H1 (cell line): ENCODE measurements around the gene PPP3CB. TPM values are rescaled to one million over a fixed set of nuclear protein-coding genes. Genes with fewer than 3 reads are reported as not detected.

Source experiments
- CTCF ChIA-PET: fragments of 300-600 bp; sonication (Branson Sonifier 250); formaldehyde crosslinking; loops from one replicate; lab custom pipeline; 2021; ENCODE audit not compliant: partially characterized antibody; lab: Charles Lee
- POLR2A ChIA-PET: fragments of 300-600 bp; sonication (Branson Sonifier 250); formaldehyde crosslinking; loops from one replicate; lab custom pipeline; 2021; ENCODE audit warnings: inconsistent platforms; ENCODE audit not compliant: partially characterized antibody; lab: Charles Lee
- DNase-seq, 2 experiments: peaks; one replicate each; pipeline versions ENCODE4 v3.0.0 to v3.0.0-alpha.2; 2010 to 2022; ENCODE audit warnings: low spot score in 2 of 2, low read depth in 1 of 2, mixed read lengths in 1 of 2
- FAIRE-seq: peaks from 2 replicates; lab custom pipeline; 2011; peaks lifted over from hg19 to GRCh38; lab: Jason Lieb, UNC
- H2AFZ ChIP-seq: 2 replicates; pipeline ENCODE4 v1.8.1; 2012; ENCODE audit warnings: low read length, inconsistent platforms
- H2AK5ac ChIP-seq: 2 replicates; pipeline ENCODE4 v1.6.1; 2013; ENCODE audit warnings: low read depth, low read length
- H2BK120ac ChIP-seq: replicated peaks from 2 replicates; pipeline ENCODE3; 2013; ENCODE audit warnings: low read depth, low read length, inconsistent platforms
- H2BK12ac ChIP-seq: 2 replicates; pipeline ENCODE4 v1.6.1; 2013; ENCODE audit warnings: low read depth, low read length
- H2BK15ac ChIP-seq: 2 replicates; pipeline ENCODE4 v1.6.1; 2013; ENCODE audit warnings: low read length
- H2BK20ac ChIP-seq: 2 replicates; pipeline ENCODE4 v1.6.1; 2013; ENCODE audit warnings: low read length
- H2BK5ac ChIP-seq: 2 replicates; pipeline ENCODE4 v1.6.1; 2013; ENCODE audit warnings: low read depth, low read length
- H3K14ac ChIP-seq: 2 replicates; pipeline ENCODE4 v1.6.1; 2013; ENCODE audit warnings: inconsistent platforms; ENCODE audit not compliant: insufficient read length
- H3K18ac ChIP-seq: 2 replicates; pipeline ENCODE4 v1.6.1; 2013; ENCODE audit warnings: low read length; ENCODE audit errors: extremely low read depth
- H3K23ac ChIP-seq: 2 replicates; pipeline ENCODE4 v1.6.1; 2013; ENCODE audit warnings: inconsistent platforms; ENCODE audit not compliant: insufficient read length
- H3K23me2 ChIP-seq: 2 replicates; pipeline ENCODE4 v1.6.1; 2013; ENCODE audit warnings: low read depth, low read length
- H3K27ac ChIP-seq: 2 replicates; pipeline ENCODE4 v1.6.1; 2011; ENCODE audit warnings: low read depth, low read length, inconsistent platforms
- H3K27me3 ChIP-seq, 4 experiments: replicated peaks in 1 of 4; 1 replicate in 1 of 4; 2 replicates in 3 of 4; pipeline versions ENCODE4 v1.6.1 to v1.8.1; 2011 to 2013; ENCODE audit warnings: low read length in 3 of 4, mild to moderate bottlenecking in 3 of 4, inconsistent platforms in 2 of 4, mixed read lengths in 2 of 4, moderate library complexity in 1 of 4; ENCODE audit not compliant: control insufficient read depth in 3 of 4, insufficient read depth in 3 of 4; ENCODE audit errors: extremely low read depth in 1 of 4
- H3K36me3 ChIP-seq, 4 experiments: 2 replicates each; pipeline versions ENCODE4 v1.6.1 to v1.8.1; 2011 to 2013; ENCODE audit warnings: mild to moderate bottlenecking in 4 of 4, low read length in 3 of 4, moderate library complexity in 2 of 4, control low read depth in 1 of 4, inconsistent platforms in 1 of 4; ENCODE audit not compliant: insufficient read depth in 4 of 4, control insufficient read depth in 2 of 4
- H3K4ac ChIP-seq: replicated peaks from 2 replicates; pipeline ENCODE3; 2013; ENCODE audit warnings: low read length, low read depth, mixed read lengths, inconsistent platforms; ENCODE audit not compliant: insufficient read length
- H3K4me1 ChIP-seq, 4 experiments: replicated peaks in 1 of 4; 1 replicate in 1 of 4; 2 replicates in 3 of 4; pipeline versions ENCODE4 v1.6.1 to v1.8.1; 2011 to 2013; ENCODE audit warnings: low read length in 3 of 4, inconsistent platforms in 2 of 4, mixed read lengths in 1 of 4; ENCODE audit not compliant: insufficient read depth in 4 of 4, control insufficient read depth in 3 of 4
- H3K4me2 ChIP-seq, 2 experiments: 2 replicates each; pipeline versions ENCODE4 v1.6.1 to v1.8.1; 2011 to 2013; ENCODE audit warnings: low read depth in 2 of 2, low read length in 2 of 2, control low read depth in 1 of 2, inconsistent platforms in 1 of 2, mild to moderate bottlenecking in 1 of 2; ENCODE audit not compliant: insufficient read depth in 1 of 2
- H3K4me3 ChIP-seq, 4 experiments: fragments of 200-600, 300-600 bp in 1 of 4; sonication (generic), shearing (Covaris generic), sonication (Bioruptor Twin) in 1 of 4; 2 replicates each; pipeline versions ENCODE4 v1.5.1 to v1.8.1; 2011 to 2016; ENCODE audit warnings: low read length in 4 of 4, low read depth in 3 of 4, control low read depth in 2 of 4, inconsistent platforms in 2 of 4, mild to moderate bottlenecking in 2 of 4, mixed read lengths in 1 of 4, moderate library complexity in 1 of 4; ENCODE audit not compliant: insufficient read depth in 2 of 4; ENCODE audit errors: extremely low read depth in 1 of 4
- H3K56ac ChIP-seq: replicated peaks from 2 replicates; pipeline ENCODE3; 2013; ENCODE audit warnings: low read depth, mild to moderate bottlenecking, mixed read lengths, low read length, inconsistent platforms; ENCODE audit not compliant: insufficient read length
- H3K79me1 ChIP-seq: 2 replicates; pipeline ENCODE4 v1.6.1; 2013; ENCODE audit warnings: low read depth, low read length, control low read depth
- H3K79me2 ChIP-seq, 2 experiments: 2 replicates each; pipeline versions ENCODE4 v1.6.1 to v1.8.1; 2012 to 2013; ENCODE audit warnings: low read length in 2 of 2, mild to moderate bottlenecking in 2 of 2, inconsistent platforms in 1 of 2; ENCODE audit not compliant: insufficient read depth in 2 of 2, control insufficient read depth in 1 of 2
- H3K9ac ChIP-seq, 4 experiments: replicated peaks in 1 of 4; 1 replicate in 1 of 4; 2 replicates in 3 of 4; pipeline versions ENCODE4 v1.6.1 to v1.8.1; 2011 to 2013; ENCODE audit warnings: low read depth in 3 of 4, low read length in 3 of 4, control low read depth in 2 of 4, mild to moderate bottlenecking in 2 of 4, moderate library complexity in 2 of 4, inconsistent platforms in 1 of 4; ENCODE audit errors: extremely low read depth in 1 of 4
- H3K9me3 ChIP-seq, 2 experiments: 2 replicates each; pipeline versions ENCODE4 v1.6.1 to v1.8.1; 2012 to 2013; ENCODE audit warnings: mild to moderate bottlenecking in 2 of 2, moderate library complexity in 2 of 2, control low read depth in 1 of 2, inconsistent platforms in 1 of 2, low read depth in 1 of 2, low read length in 1 of 2, mixed read lengths in 1 of 2; ENCODE audit not compliant: insufficient read depth in 2 of 2
- H4K20me1 ChIP-seq, 2 experiments: replicated peaks in 1 of 2; 2 replicates each; pipeline versions ENCODE3 to v1.8.1; 2011 to 2013; ENCODE audit warnings: inconsistent platforms in 2 of 2, low read length in 2 of 2, mild to moderate bottlenecking in 1 of 2; ENCODE audit not compliant: insufficient read depth in 2 of 2, control insufficient read depth in 1 of 2
- H4K5ac ChIP-seq: 2 replicates; pipeline ENCODE4 v1.6.1; 2013; ENCODE audit warnings: low read length, low read depth, mixed read lengths, inconsistent platforms; ENCODE audit not compliant: insufficient read length
- H4K8ac ChIP-seq: 2 replicates; pipeline ENCODE4 v1.8.0; 2013; ENCODE audit warnings: mild to moderate bottlenecking, moderate library complexity, low read length, inconsistent platforms; ENCODE audit not compliant: insufficient read depth; ENCODE audit errors: extremely low read depth
- H4K91ac ChIP-seq: replicated peaks from 2 replicates; pipeline ENCODE3; 2013; ENCODE audit warnings: low read length, mixed read lengths, inconsistent platforms; ENCODE audit not compliant: insufficient read length
- BACH1 ChIP-seq: IDR thresholded peaks from 2 replicates; pipeline ENCODE4 v1.6.1; 2012; ENCODE audit warnings: low read length, improper control_type of control experiment
- RAD21 ChIP-seq, 2 experiments: IDR thresholded peaks in 1 of 2; conservative IDR thresholded peaks in 1 of 2; 2 replicates each; pipeline ENCODE4 v1.6.1; 2011; ENCODE audit warnings: low read depth in 2 of 2, low read length in 2 of 2, improper control_type of control experiment in 1 of 2, inconsistent platforms in 1 of 2, mild to moderate bottlenecking in 1 of 2, moderate library complexity in 1 of 2
- SP2 ChIP-seq: IDR thresholded peaks from 2 replicates; pipeline ENCODE4 v1.6.1; 2012; ENCODE audit warnings: mild to moderate bottlenecking, low read length, inconsistent platforms
- TAF7 ChIP-seq: optimal IDR thresholded peaks from 2 replicates; pipeline ENCODE3; 2011; ENCODE audit warnings: low read depth, mild to moderate bottlenecking, inconsistent platforms, low read length, moderate library complexity, borderline replicate concordance
- TBP ChIP-seq: IDR thresholded peaks from 2 replicates; pipeline ENCODE4 v1.6.1; 2011; ENCODE audit warnings: low read depth, low read length, improper control_type of control experiment
- WGBS, 2 experiments: shearing (Covaris generic) in 1 of 2; methylation state at CpG; one replicate each; pipeline versions ENCODE4 v1.1.6 to v1.1.7; 2013 to 2015; ENCODE audit warnings: low lambda C conversion rate in 2 of 2, mixed read lengths in 2 of 2, inconsistent platforms in 1 of 2, low coverage in 1 of 2, missing lambda C conversion rate in 1 of 2; ENCODE audit not compliant: insufficient replicate concordance in 2 of 2, insufficient coverage in 1 of 2, insufficient read length in 1 of 2; ENCODE audit errors: extremely low coverage in 1 of 2, missing lambda C conversion rate in 1 of 2; 5-methylcytosine and 5-hydroxymethylcytosine counted together
- polyA plus RNA-seq, 7 experiments: library from polyadenylated mRNA; depleted of rRNA in 3 of 7; stranded (reverse) in 5 of 7; unstranded in 2 of 7; fragments of >200 nt in 5 of 7; fragments of 200-250 nt in 2 of 7; gene quantifications; 1 replicate in 5 of 7; 2 replicates in 1 of 7; 4 replicates in 1 of 7; pipeline versions ENCODE4 v1.2.1 to v1.2.3, GENCODE V29; 2011 to 2013; ENCODE audit warnings: missing spikeins in 2 of 7, mixed read lengths in 2 of 7
- total RNA-seq: library from RNA; stranded (reverse); fragmentation: NEBNext Ultra II Directional; extraction: Animal tissue kit (Norgen Biotek cat#: 25700); gene quantifications from 2 replicates; pipeline ENCODE4 v1.2.1, GENCODE V29; 2021

PPP3CB gene
- total and polyA plus RNA-seq, 2 of the 8 experiments (the other 6 are each of a cell fraction or from before 2014, with no cell fraction given), result 10.5 to 36.3 TPM

DNA sequence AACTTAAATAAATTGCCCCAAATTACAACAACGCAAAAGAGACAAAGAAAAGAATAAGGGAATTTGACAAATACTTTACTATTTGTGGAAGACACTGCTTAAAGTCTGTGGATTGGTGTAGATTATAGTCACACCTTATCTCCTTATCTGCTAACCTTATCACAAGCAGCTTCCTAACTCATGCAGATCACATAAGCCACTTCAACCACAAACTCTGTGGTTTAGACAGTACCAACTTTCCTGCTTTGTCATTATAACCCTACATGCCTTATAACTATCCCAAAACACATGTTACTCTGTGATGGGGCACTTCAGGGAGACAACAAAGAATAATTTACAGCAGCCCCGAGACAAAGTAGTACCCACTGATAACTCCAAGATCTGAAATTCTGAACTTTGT, 41.5 kb upstream of the PPP3CB start:
- H2BK12ac ChIP-seq, result no peak overlapping the region
- no peak overlapping the region for H3K23ac ChIP-seq
- H3K27me3 ChIP-seq, result no peaks in the 10 kb centered on the region
- no peak overlapping the region for H2AK5ac ChIP-seq
- WGBS, 2 experiments, result 93% methylated on average over 2 of the region's 2 CpGs; no CpG with 5 or more reads in 1 of the 2 experiments
- H3K9ac ChIP-seq, result no peak overlapping the region
- no peak overlapping the region for H2AFZ ChIP-seq
- no peak overlapping the region for H2BK120ac ChIP-seq
- H2BK20ac ChIP-seq, result no peak overlapping the region
- no peaks in the 10 kb centered on the region for H3K79me2 ChIP-seq
- no peak overlapping the region for H3K27ac ChIP-seq
- POLR2A ChIA-PET, result no interaction called here
- H3K9me3 ChIP-seq, result no peaks in the 10 kb centered on the region
- no peak overlapping the region for H3K4me2 ChIP-seq
- H4K20me1 ChIP-seq, result peaks cover 0 to 2% of the 10 kb centered on the region in 2 experiments
- H4K5ac ChIP-seq, result no peak overlapping the region
- no peak overlapping the region for H3K14ac ChIP-seq
- no peak overlapping the region for H3K4me3 ChIP-seq
- DNase-seq (no peak), FAIRE-seq (no peak)
- H3K23me2 ChIP-seq, result peaks cover 2% of the 10 kb centered on the region; the same call in 1 of the 2 replicates
- no peak overlapping the region for H2BK5ac ChIP-seq
- H3K4ac ChIP-seq, result no peak overlapping the region
- no peak overlapping the region for H4K91ac ChIP-seq
- CTCF ChIA-PET, result interaction anchor here (2.4 to 13.1 kb wide), 2 partner anchors 8 to 107 kb away, joined by 17 to 271 read pairs; partner anchors contain the start of gene MYOZ1
- H3K4me1 ChIP-seq, result no peaks in the 10 kb centered on the region
- no peak overlapping the region for H3K56ac ChIP-seq
- no peak overlapping the region for H3K18ac ChIP-seq
- H4K8ac ChIP-seq, result no peak overlapping the region
- peaks cover 4 to 31% (median 17%) of the 10 kb centered on the region in 4 experiments; a peak in 6 of 8 replicates for H3K36me3 ChIP-seq
- H2BK15ac ChIP-seq, result no peak overlapping the region
- TF ChIP-seq TAF7 (no peak), RAD21 (IDR thresholded peaks at IDR 0.05 in 1 of 2, conservative IDR thresholded peaks at IDR 0.05 in 1 of 2; ENCODE audit: low read depth in 2 of 2, low read length in 2 of 2) (no peak), BACH1 (no peak), SP2 (no peak), TBP (no peak)
- no peaks in the 10 kb centered on the region for H3K79me1 ChIP-seq
